DMS 273 (cell line): ENCODE measurements around the gene NGEF.
A peak's percentile ranks its signal among the peaks of the same experiment; 100 is the strongest.
"Not testable (repeated sequence)": the region's sequence is repeated elsewhere in the genome, so short reads cannot be mapped to it uniquely, and the experiment has no call there.

Source experiments
- DNase-seq: peaks from one replicate; lab custom pipeline; 2025; ENCODE audit not compliant: unreplicated experiment; lab: John Stamatoyannopoulos, UW

The NGEF gene

DNA sequence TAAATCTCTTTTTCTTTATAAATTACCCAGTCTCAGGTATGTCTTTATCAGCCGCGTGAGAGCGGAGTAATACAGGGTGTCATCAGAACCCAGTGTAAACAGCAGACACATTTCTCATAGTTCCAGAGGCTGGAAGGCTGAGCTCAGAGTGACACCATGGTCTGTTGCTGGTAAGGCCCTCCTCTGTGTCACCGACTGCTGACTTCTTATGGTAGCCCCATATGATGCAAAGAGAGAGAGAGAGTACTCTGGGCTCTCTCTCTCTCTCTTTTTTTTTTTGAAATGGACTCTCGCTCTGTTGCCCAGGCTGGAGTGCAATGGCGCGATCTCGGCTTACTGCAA is 83.0 kb downstream of the NGEF start:
- no peak for DNase-seq

DNA sequence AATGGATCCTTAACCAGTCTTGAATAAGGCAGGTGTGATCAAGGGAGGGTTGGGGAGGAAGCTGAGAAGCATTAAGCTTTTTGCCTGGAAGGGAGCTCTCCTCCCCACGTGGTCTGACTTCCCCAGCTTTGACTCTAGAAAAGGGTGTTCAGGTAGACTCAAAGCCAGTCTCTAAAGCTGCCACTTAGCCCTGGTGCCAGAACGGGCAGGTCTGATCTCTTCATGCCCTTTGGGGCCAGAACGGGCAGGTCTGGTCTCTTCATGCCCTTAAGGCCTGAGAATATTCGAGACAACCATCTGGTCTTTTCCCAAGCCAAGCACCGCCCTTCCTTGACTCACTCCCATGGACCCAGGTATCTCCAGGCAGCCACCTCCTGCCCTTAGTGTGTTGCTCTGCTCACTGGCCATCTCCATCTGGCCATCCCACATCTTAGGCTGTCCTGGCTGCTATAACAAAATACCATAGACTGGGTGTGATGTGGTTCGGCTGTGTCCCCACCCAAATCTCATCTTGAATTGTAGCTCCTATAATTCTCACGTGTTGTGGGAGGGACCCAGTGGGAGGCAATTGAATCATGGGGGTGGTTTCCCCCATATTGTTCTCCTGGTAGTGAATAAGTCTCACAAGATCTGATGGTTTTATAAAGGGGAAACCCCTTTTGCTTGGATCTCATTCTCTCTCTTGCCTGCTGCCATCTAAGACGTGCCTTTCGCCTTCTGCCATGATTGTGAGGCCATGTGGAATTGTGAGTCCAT is 83.6 kb downstream of the NGEF start:
- no peak for DNase-seq

DNA sequence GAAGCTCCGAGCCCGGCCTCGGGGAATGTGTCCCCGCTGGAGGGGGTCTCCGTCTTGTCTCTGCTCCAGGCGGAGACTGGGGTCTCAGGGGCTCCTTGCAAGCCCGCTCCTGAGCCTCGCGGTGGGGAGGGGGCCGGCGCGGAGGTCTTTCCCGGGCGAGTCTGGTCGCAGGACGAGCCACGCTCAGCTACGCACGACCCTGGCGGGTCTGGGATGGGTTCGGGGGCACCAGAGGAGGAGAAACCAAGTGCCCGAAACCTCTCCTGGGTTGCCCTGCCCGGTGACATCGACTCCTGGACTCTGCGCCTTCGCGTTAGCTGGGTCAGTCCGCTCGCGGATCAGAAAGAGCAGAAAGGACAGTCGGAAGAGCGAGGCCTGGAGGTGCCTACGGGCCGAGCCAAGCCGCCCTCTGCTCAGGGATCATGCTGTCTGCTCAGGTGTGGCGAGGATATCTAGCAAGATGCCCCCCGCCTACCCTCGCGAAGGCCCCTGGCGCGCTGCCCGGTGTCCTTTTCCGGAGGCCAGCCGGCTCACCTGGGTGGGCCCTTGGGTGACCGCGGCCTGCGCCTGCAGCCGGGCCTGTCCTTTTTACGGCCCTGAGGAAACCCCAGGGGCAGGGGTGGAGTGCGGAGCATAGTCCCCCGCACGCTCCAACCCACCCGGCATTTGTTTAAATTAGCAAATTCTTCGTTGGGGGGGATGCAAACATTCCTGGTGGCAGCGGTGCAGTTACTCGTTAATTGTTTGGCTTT is 84.3 kb downstream of the NGEF start:
- DNase-seq, result no peak

DNA sequence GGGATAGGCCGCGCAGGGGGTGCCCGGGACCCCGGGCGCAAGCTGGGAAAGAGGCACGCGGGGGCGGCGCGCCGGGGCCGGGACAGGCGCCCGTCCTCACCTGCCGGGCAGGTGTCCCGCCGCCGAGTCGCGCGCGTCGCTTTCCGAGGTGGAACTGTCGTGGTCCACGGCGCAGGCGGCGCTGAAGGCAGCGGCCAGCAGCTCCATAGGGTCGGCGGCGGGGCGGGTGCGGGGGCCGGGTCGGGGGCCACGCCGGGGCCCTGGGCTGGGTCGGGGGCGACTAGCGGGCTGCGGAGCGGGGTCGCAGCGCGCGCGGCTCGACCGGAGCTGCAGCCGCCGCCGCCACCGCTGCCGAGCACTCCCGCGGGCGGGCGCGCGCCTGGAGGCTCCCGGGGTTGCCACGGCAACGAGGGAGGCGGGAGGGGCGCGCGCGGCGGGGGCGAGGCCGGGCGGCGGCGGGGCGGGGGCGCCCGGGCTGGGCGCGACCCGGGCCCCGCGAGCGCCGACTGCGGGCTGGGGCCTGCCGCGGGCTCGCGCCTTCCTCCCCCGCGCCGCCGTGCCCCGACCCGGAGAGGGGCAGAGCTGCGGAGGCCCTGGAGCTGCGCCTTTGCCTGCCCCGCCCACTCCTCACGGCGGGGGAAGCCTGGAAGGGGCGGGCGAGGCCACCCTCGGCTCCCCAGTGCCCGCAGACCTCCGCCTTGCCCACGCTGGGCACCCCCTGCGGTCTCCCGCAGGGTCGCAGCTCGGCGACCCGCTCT is 85.1 kb downstream of the NGEF start:
- DNase-seq, result peak; percentile 77

DNA sequence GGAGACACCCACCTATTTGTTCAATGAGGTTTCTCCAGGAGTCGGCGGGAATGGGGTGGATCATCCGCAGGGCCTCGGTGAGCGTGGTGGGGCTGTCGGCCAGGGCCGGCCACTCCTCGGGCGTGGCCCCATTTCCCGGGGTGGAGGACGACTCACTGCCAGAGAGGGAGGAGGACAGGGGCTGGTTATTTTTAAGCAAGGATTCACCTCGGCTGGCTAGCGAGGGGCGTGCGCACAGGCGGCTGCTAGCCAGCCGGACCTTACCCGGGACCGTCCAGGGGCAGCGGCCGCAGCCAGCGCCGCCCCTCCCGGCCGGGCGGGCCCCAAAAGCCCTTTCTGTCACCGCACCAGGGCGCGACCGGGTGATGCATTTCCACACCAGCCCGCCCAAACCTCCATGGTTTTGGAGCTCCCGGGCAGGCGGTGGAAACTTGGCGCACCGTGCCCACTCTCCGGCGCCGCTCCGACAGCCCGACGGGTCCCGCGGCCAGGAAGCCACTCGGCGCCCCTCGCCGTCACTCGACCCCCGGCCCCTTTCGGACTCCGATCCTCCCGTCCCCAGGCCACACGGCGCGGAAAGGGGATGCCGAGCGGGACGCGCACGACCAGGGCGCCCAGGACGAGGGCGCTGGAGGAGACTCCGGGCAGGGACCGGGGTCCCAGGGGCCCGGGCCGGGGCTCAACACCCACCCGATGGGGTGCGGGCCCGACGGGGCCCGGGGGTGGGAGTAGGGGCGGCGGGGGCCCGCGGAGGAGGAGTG is 85.8 kb downstream of the NGEF start:
- DNase-seq, result peak; percentile 8

DNA sequence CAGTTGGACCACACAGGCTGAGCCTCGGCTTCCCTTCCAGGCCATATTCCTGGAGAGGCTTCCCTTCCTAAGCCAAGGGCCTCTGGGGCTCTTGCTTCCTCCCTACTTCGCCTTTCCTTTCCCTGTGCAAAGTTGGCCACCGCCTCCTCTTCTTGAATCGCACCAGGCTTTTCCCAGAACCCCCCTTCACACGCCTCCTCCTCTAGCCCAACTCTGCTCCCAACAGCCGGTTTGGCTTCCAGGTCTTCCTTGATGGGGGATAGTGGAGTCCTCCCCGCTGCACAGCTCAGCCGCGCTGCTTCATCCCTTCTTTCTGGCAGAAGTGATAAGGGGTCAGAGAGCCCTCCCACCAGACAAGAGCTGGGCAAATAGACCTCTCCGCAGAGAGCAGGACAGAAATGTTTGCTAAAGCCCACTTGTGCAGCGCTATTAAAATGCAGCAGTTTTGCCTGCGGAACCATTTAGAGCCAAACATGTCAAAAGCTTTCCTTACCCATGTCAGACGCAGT is 86.6 kb downstream of the NGEF start:
- DNase-seq, result no peak

DNA sequence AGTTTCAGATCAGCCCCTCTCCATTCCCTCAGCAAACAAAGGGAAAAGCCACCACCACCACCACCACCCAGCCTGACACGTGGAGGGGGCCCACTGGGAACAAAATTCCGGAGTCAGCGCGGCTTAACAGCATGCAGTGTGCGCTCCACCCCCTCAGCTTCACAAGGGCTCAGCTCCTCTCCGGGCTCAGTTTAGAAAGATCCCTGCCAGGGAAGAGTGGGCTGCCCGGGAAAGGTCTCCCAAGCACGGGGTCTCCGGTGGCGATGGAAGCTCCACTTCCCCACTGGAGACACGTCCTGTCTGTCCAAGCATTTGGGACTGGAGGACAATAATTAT is 87.3 kb downstream of the NGEF start:
- DNase-seq, result no peak

DNA sequence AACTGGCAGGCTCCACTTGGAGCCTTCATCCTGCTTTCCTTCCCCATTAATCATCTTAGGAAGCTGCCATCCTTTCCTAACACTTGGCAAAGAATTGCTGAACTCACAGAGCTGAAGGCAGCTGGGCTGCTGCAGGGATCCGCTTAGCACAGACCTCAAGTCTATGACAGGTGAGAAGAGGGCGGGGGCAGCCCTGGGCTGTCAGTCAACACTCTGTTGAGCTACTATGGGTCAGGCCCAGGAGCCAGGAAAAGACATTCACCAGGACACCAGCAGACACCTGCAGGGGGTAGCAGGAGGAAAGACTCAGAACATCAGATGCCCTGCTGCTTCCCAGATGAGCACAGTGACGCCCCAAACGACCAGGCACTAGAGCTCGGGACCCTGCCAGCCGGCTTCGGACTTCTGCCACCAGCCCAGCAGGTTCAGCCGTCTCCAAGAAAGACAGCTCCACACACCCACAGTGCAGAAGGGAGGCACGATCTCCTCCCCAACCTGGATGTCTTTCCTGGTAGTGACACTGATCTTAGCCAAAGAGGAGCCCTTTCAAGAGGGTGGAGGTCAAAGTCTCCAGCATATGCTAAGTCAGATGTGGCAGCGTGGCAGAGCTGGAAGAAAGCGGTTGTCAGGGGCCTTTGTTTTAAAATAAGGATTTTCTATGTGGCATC is 87.8 kb downstream of the NGEF start:
- peak; percentile 14 for DNase-seq

DNA sequence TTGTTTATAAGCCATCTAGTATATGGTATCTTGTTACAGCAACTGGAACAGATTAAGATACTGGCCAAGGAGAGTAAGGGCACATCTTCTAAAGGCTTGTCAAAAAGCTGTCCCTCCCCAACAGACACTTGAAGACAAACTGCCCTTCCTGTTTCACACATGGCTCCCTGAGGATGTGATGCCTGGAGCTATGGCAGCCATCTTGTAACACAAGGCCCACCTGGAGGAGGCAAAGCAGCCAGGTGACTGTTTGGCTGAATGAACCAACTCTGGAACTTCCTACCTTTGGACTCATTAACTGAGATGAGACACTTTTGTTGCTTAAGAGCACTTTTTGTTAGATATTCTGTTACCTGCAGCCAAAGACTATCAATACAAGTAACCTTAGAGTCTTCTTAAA is 88.6 kb downstream of the NGEF start:
- no peak for DNase-seq

DNA sequence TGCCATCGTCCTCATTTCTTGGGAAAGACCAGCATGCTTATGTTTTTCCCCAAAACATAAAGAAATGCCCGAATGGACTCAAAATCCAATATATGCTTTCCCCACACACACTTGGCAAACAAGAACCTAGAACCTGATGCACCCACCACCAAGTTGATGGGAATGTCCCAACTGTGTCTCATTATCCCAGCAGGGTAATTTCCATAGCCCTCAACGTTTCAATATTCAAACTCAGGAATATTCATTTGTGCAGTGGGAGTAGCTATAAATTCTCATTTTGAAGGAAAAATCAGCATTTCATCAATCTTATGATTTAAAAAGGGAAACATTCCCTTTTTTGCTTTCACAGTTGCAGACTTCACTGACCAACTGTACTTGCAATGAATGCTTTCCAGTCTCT is 92.3 kb downstream of the NGEF start:
- DNase-seq, result no peak

DNA sequence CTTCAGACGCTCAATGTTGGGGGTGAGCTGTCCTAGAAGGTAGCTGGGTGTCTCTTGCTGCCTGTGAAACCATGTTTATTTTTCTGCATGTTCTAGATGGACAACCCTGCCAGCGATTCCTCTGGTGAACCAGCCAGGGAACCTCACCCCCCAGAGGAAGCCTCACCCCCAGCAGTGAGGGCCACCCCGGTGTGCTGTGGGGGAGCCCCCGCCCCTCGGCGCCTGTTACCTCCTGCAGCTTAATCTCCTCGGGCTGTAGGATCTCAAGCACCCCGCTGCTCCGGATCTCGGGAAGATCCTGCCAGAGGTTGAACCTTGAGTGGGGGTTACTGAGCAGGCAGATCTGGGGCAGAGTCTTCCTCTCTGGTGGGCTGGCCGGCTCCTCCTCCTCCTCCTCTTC is 93.0 kb downstream of the NGEF start:
- DNase-seq, result no peak

DNA sequence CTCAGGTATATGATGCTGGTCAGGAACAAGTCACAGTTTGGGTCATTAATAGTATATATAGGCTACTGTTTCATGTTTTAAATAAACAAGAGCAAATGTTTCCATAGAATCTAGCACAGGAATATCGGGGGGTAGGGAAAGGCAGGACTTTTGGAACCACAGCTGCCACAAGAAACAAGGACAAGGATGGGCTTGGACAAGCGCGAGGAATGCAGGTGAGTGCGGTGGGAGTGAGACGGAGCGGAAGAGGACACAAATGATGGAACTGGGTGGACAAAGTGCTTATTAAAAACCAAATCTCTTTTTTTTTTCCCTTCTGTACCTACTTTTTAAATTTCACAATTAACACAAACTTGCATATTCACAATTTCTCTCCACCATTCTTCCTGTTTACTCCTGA is 93.9 kb downstream of the NGEF start:
- DNase-seq, result no peak

DNA sequence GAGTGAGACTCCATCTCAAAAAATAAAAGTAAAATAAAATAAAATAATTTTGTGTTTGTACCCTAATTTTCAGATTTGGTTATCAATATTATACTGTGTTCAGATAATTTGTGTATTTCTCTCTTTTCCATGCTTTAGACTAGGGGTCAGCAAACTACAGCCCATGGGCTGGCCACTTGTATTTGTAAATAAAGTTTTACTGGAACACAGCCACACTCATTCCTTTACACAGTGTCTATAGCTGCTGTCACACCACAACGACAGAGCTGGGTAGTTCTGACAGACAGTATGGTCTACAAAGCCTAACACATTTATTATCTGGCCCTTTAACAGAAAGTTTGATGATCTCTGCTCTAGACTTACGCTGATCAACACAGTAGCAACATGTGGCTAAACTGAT is 99.2 kb downstream of the NGEF start:
- DNase-seq, result no peak

DNA sequence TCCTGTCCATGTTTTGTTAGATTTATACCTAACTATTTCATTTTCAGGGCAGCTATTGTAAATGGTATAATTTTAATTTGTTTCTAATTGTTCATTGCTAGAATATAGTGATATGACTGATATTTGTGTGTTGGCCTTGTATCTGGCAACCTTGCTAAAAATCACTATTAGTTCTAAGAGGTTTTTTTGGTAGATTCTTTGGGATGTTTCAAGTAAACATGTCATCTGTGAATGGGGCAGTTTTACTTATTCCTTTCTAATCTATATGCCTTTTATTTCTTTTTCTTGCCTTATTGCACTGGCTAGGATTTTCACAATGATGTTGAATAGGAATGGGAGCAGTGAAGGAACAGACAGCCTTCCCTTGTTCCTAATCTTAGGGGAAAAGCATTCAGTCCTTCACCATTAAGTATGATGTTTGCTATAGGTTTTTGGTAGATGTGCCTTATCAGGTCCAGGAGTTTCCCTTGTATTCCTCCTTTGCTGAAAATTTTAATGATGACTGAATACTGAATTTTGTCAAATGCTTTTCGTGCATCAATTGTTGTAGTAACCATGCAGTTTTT is 101.3 kb downstream of the NGEF start:
- DNase-seq, result no peak

DNA sequence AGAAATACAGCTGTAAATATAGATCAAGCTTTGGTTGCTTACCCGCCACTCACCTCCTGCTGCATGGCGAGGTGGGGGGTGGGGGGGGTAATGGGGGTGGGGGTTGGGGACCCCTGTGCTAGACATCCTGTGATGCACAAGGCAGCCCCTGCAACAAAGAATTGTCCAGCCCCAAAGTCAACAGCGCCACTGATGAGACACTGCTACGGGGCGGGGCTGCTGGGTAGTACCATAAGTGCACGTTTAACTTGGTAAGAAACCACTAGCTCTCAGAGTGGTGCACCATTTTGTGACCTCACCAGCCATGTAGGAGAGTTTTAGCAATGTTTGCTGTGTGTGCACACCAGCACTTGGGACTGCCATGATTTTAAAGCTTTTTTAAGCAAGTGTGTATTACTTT is 102.7 kb downstream of the NGEF start:
- no peak for DNase-seq

DNA sequence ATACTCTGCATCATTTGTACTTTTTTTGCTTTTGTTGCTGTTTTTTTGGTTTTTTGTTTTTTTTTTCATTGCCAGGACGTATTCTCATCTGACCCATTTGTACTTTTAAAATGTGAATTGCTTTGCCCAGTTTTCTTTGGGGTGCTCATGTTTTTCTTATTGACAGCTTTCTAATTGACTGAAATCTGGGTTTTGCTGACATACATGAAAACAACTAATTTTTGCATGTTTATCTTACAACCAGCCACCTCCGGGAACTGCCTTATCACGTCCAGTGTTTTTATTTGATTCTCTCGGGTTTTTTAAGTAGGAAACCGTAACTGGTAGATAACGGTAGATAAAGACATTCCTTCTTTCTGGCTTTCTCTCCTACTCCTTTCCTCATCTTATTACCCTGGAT is 104.4 kb downstream of the NGEF start:
- no peak for DNase-seq

DNA sequence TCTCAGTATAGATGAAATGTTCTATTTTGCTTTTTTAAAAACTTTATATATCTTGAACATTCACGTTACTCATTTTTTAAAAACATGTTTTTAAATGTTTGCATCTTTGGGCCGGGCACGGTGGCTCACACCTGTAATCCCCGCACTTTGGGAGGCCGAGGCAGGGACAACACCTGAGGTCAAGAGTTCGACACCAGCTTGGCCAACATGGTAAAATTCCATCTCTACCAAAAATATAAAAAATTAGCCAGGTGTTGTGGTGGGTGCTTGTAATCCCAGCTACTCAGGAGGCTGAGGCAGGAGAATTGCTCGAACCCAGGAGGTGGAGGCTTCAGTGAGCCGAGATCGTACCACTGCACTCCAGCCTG is 105.4 kb downstream of the NGEF start:
- not testable (repeated sequence) for DNase-seq

DNA sequence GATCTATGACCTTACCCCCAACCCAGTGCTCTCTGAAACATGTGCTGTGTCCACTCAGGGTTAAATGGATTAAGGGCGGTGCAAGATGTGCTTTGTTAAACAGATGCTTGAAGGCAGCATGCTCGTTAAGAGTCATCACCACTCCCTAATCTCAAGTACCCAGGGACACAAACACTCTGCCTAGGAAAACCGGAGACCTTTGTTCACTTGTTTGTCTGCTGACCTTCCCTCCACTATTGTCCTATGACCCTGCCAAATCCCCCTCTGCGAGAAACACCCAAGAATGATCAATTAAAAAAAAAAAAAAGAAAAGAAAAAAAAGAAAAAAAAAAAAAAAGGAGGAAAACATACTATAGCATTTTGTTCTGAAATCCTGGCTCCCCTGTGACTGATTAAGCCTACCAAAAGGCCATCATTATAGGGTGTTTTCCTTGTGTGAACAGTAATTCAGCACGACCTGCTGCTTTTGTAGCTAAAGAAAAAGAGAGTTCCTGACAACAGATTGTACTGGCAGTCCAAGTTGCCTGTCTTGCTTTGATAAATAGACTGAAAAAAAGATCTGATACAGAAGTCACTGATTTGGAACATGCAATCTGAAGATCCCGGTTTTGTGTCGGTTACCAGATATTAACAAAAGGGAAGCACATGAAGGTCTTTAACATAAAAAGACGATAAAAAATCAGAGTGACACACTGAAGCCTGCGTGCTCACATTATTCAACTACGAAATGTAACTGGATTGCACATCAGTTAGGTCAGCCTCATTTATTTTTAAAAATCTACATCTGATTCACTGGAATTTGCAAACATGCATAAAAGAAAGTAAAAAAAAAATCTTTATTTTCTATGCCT is 106.0 kb downstream of the NGEF start:
- not testable (repeated sequence) for DNase-seq

DNA sequence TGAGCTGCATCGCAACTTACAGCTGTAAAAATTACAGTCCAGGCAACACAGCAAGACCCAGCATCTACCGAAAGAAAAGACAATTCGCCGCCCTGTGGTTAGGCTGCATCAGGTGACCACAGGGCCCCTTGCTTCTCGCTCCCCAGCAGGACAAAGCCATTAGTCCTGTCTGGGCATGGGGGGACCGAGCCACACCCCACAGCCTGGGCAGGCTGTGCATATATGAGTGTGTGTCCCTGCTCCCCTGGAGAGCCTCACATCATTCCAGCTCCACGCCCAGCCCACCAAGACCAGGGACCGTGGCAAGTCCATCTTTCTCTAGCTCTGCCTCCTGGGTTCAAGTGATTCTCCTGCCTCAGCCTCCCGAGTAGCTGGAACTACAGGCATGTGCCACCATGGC is 109.1 kb downstream of the NGEF start:
- no peak for DNase-seq
